Measurements from ENCODE around the gene ERICH4. TPM values are rescaled to one million over a fixed set of nuclear protein-coding genes. Genes with fewer than 3 reads are reported as not detected.

ERICH4 gene
- total and polyA plus RNA-seq, 2 of the 8 experiments (the other 6 are each of a cell fraction or from before 2014, with no cell fraction given), result not detected

GRCh38 chr19:41456342-41456918, 13.5 kb downstream of the ERICH4 start (continued):
- TF ChIP-seq PHF8 (conservative IDR thresholded peaks at IDR 0.05; ENCODE audit: low read depth, low read length) (no peak), ATF2 (IDR thresholded peaks at IDR 0.05; ENCODE audit: low read length) (no peak), POU5F1 (IDR thresholded peaks at IDR 0.05; ENCODE audit: low read depth, low read length) (no peak)
